IPS-11a (cell line): ENCODE results near the gene PARD6B.
"Not testable (repeated sequence)": the region's sequence is repeated elsewhere in the genome, so short reads cannot be mapped to it uniquely, and the experiment has no call there.

Source experiments
- H3K4me3 ChIP-seq: one replicate; pipeline ENCODE4 v1.5.1; 2013; ENCODE audit warnings: low read depth, low read length, control low read depth

PARD6B gene

DNA sequence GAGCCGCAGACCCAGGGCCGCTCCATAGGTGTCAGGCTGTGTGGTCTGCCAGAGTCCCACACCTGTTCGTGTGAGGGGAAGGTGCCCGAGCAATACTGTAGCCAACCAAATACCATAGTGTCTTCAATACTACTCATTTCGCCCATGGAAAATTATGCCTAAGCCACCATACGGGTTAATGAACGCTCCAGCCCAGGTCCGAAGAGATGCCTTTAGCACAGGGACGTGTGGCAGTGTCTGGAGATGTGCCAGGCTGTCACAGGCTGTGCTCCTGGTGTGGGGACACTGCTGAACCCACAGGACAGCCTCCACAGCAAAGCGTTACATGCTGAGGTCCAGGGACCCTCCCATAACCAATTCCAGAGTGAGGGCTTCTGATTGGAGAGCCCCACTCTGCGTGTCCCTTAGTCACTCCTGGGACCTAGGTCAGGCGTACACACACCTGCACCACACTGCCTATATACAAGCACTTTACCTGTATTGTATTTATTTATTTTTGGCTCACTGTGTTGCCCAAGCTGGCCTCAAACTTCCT is 38.2 kb downstream of the PARD6B start:
- not testable (repeated sequence) for H3K4me3 ChIP-seq

DNA sequence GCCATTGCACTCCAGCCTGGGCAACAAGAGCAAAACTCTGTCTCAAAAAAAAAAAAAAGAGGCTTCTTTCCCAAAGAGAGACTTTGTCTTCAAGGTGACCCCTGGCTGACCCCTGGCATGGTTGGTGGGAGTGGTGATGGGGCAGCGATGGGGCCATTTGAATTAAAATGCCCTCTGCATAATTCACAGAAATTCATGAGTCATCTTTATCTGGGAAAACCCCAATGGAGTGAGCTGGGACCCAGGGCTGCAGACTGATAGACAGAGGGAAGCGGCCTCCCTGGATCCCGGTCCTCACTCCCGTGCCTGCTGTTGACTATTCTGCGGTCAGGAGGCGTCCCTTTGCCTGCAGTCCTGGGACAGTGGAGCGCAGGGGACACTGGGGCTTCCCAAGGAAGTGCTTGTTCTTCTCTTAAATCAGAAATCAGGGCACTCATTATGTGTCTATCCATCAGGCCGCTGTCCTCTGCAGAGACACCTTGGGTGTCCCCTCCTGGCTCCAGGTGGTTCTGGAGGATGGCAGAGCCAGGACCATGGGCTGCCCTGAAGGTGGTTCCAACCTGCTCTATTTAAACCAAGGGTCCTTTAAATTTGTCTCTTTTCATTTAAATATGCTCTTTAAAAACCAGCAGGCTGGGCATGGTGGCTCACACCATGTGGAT is 40.2 kb downstream of the PARD6B start:
- H3K4me3 ChIP-seq: not testable (repeated sequence)

DNA sequence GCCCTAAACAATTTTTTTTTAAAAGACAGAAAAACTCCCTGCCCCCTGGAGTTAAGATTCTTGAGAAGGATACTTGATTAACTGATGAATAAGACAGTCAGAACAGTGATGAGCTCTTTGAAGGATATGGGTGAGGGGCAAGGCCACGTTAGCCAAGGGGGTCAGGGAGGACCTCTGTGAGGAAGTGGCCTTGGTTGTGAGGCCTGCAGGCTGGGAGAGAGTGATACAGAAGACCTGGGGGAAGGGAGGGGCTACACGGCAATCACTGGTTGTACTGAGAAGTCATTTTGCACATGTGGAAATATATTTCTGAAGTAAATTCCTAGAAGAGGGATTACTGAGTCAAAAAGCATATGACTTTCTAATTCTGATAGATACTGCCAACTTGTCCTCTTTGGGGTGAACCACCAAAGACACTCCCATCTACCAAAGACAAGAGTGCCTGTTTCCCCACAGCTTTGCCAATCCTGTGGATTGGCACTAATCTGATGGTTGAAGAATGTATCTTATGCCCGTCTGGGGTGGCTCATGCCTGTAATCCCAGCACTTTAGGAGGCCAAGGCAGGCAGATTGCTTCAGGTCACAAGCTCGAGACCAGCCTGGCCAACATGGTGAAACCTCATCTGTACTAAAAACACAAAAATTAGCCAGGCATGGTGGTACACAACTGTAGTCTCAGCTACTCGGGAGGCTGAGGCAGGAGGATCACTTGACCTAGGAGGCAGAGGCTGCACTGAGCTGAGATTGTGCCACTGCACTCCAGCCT is 41.2 kb downstream of the PARD6B start:
- H3K4me3 ChIP-seq: no peak overlapping the region

DNA sequence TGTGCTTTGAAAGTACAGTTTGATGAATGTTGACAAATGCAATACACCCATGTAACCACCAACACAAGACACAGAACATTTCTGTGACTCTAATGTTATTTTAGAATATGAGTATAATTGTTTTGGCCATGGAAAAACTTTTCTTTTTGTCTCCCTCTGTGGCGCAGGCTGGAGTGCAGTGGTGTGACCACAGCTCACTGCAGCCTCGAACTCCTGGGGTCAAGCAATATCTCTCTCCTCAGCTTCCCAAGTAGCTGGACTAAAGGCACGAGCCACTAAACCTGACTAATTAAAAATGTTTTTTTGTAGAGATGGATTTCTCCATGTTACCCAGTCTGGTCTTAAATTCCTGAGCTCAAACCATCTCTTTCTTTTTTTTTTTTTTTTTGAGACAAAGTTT is 43.1 kb downstream of the PARD6B start:
- no peak overlapping the region for H3K4me3 ChIP-seq

DNA sequence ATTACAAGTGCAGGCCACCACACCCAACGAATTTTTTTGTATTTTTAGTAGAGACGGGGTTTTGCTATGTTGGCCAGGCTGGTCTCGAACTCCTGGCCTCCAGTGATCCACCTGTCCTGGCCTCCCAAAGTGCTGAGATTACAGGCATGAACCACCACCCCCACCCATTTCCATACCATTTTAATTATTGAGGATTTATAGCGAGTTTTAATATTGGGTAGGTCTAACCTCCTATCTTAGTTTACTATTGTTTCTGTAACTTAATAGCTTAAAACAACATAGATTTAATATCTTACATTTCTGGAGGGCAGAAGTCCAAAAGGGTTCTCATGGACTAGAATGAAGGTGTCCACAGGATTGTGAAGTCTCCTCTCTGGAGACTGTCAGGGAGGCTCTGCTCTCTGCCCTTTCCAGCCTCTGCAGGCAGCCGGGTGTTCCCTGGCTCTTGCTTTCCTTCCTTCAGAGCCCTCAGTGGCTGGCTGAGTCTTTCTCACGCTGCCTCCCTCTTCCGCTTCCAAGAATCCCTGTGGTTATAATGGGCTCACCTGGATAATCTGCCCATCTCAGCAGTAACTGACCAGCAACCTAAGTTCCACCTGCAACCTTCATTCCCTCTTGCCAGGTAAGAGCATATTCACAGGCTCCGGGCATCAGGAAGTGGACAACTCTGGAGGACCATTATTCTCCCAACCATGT is 44.9 kb downstream of the PARD6B start:
- no peak overlapping the region for H3K4me3 ChIP-seq

DNA sequence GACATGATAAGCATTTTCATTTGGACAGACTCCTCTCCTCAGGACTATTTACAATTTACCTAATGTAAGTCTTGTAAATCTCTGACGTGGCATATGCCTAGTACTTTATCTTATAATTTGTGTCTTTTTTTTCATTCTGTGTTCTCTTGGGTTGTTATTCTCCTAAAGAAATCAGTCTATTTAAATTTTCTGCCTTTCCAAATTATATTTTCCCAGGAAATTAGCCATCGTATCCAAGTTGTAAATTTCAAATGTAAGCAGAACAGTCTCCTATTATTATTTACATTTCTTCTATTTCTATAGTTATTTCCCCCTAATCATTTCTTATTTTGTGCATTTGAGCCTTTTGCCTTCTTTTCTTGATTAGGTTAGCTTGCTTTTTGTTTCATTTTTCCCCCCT is 46.0 kb downstream of the PARD6B start:
- no peak overlapping the region for H3K4me3 ChIP-seq

DNA sequence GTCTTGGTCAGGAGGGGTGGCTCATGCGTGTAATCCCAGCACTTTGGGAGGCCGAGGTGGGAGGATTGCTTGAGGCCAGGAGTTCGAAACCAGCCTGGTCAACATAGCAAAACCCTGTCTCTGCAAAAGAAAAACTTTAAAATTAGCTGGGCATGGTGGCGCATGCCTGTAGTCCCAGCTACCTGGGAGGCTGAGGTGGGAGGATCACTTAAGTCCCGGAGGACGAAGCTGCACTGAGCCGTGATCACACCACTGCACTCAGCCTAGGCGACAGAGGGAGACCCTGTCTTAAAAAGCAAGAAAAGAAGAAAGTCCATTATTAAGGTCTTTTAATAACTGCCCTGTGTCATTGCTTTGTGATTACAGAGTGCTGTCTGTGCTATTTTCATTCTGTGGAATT is 47.6 kb downstream of the PARD6B start:
- H3K4me3 ChIP-seq: not testable (repeated sequence)

DNA sequence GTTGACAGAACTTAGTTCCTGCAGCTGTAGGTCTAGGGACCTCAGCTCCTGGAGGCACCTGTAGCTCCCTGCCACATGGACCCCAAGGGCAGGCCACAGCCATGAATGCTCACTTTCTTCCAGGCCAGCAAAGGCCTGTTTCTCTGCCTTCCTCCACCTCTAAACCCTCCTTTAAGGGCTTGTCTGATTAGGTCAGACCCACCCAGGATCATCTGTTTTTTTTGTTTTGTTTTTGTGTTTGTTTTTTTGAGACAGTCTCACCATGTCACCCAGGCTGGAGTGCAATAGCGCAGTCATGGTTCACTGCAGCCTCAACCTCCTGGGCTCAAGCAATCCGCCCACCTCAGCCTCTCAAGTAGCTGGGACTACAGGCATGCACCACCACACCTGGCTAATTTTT is 52.0 kb downstream of the PARD6B start:
- H3K4me3 ChIP-seq: no peak overlapping the region

DNA sequence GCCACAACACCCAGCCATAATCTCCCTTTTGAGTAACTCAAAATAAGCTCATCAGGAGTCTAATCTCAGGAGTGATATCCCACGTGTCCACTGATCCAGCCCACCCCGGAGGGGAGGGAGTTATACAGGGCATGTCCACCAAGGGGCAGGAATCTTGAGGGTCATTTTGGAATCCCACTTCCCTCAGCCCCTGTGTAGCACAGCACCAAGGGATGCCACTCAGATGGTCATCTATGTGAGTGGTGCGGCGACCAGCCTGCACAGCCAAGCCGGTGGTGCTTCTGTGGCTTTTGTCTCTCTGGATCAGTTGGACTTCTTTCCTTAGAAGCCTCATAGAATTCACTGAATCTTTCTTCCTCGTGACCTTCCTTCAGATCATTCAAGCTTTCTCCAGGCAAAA is 52.5 kb downstream of the PARD6B start:
- no peak overlapping the region for H3K4me3 ChIP-seq

DNA sequence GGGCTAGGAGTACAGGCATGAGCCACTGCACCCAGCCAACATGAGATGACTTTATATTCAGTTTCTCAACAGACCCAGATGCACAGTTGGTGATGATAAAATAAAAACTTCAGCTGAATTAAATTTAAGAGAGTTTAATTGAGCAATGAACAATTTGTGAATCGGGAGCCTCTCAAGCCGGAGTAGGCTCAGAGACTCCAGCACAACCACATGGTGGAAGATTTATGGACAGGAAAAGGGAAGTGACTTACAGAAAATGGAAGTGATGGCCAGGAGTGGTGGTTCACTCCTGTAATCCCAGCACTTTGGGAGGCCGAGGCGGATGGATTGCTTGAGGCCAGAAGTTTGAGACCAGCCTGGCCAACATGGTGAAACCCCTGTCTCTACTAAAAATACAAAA is 53.1 kb downstream of the PARD6B start:
- H3K4me3 ChIP-seq: no peak overlapping the region

DNA sequence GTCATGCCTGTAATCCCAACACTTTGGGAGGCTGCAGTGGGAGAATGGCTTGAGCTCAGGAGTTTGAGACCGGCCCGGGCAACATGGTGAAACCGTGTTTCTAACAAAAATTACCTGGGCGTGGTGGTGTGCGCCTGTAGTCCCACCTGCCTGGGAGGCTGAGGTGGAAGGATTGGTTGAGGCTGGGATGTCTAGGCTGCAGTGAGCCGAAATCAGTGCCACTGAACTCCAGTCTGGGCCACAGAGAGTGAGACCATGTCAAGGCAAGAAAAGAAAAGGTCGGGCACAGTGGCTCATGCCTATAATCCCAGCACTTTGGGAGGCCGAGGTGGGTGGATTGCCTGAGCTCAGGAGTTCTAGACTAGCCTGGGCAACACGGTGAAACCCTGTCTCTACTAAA is 55.3 kb downstream of the PARD6B start:
- no peak overlapping the region for H3K4me3 ChIP-seq

DNA sequence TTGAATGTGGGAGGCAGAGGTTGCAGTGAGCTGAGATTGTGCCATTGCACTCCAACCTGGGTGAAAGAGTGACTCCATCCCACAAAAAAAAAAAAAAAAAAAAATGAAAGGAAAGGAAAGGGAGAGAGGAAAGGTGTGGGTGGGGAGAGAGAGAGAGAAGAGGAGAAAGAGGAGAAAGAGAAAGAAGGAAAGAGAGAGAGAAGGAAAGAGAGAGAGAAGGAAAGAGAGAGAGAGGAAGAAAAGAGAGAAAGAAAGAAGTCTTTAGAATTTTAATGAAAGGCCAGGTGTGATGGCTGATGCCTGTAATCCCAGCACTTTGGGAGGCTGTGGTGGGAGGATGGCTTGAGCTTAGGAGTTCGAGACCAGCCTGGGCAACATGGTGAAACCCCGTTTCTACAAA is 55.8 kb downstream of the PARD6B start:
- H3K4me3 ChIP-seq: no peak overlapping the region

DNA sequence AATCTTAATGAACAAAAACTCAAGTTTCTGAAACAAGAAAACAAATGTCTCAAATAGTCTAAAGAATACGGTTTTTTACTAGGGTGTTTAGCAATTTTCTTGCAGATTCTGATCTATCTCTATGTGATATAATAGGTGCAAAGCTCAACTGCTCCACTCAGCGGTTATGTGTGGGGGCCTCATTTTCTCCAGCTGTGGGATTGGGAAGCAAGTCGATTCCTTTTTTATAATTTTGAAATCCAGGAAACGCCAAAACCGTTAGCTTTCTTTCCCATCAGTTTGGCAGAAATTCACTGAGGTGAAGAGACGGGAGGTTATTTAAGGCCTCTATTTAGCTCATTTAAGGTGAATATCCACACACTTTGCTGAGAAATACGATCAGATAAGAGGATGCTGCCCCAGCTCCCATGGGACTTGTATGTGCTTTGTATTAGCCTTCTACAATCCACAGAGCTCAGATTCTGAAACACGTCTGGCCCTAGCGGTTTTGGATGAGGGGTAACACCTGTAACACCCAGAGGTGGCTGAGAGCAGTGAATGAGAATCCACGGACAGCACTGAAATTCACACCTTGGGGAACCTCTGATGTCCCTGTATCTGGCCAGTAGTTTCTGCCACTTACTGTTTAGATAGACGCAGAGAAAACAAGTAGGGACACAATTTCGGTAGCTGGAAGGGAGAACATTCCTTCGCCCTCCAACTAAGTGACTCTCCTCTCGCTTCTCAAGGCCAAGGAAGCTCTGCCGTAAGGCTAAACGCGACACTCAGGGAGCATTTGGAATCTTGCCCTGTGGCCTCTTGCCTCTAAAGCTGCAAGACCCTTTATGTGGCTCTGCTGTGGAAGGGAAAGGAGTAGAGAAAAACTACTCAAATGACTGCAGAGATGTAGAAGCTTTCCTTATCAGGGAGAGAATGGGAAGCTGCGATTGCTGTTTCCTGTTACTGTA is 56.9 kb downstream of the PARD6B start:
- H3K4me3 ChIP-seq: no peak overlapping the region

DNA sequence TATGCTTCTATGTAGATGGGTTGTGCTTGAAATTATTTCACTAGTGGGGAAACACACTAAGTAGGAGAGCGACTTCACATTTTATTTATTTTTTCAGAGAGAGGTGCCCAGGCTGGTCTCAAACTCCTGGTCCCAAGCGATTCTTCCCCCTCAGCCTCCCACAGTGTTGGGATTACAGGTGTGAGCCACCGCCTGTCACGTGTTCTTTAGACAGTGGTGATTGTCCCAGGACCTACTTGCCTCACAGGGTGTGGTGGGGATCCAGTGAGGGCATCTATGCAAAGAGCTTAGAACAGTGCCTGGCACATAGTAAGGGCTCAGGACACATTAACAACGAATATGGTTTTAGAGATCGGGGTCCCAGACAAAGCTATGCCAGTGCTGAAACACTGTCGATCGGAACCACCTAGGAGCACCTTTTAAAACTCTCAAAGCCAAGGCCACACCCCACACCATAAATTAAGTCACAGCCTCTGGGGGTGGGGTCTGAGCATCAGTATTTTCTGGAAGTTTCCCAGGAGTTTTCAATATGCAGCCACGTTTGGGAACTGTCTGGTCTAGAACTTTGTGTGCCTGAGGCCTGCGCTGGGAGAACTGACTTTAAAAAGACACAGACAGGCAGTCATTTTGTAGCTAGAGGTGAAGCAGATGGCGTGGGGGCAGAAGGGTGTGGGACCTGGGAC is 58.7 kb downstream of the PARD6B start:
- H3K4me3 ChIP-seq: no peak overlapping the region

DNA sequence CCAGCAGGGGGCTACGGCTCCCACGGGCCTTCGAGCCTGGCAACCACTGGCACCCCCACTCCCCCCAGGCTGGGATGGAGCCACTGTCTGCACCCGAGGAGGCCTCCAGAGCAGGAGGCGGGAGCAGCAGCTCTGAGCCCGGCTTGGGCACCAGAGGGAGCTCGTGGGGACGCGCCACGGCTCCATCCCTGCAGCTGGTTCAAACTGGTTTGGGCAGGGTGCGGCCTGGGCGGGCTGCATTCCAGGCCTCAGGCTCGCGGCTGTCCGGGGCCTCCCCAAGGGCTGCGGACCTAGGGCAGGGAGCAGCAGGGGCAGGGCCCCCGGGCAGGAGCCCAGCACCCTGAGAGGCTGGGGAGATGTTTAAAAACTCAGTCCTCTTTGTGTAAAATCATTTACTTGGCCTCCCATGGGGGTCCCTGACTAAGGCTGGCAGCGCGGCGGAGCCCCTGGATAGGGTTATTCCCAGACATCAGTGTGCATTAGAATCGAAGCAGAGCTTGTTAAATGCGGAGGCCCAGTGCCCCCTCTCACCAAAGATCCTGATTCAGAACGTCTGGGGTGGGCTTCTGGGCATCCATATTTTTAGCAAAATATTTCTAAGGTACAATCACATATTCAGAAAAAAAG is 59.4 kb downstream of the PARD6B start:
- no peak overlapping the region for H3K4me3 ChIP-seq

DNA sequence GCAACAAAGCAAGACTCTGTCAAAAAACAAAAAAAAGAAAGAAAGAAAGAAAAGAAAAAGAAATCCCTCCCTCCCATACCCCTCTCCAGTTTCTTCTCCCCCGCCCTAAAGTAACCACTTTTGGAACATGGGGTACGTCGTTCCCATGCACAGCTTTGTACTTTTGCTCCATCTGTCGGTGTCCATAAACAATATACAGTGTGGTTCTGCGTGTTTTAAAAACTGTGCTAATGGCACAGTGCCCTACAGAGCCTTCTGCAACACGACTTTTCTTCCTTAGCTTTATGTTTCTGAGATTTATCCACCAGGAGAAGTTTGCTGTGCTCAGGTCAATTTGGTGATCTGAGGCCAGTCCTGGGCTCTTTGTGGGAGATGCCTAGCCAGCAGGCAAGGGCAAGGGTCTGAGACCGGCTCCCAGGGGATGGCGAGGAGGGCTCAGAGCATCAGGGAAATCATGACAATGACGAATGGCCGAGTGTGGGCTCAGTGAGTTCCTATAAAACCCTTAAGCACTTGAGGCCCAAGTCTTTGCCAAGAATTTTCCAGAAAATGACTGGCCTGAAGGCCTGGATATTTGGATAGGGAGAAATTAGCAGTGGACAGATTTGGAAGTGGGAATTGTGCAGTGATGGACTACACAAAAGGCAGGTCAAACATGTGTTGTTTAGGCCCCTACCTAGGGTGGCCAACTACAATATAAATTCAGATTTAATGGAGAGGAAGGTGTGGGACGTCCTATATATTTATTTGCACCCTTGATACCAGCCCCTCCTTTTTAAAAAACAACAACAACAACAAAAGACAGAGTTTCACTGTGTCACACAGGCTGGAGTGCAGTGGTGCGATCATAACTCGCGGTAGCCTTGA is 61.6 kb downstream of the PARD6B start:
- no peak overlapping the region for H3K4me3 ChIP-seq

DNA sequence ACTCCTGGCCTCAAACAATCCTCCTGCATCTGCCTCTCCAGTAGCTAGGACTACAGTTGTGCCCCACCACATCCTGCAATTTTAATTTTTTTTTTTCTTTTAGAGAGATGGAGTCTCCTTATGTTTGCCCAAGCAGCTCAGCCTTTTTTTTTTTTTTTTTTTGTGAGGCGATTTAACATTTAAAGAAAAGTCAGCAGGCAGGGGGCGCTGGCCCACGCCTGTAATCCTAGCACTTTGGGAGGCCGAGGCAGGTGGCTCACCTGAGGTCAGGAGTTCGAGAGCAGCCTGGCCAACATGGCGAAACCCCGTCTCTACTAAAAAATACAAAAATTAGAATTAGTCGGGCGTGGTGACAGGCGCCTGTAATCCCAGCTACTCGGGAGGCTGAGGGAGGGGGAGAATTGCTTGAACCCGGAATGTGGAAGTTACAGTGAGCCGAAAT is 62.2 kb downstream of the PARD6B start:
- H3K4me3 ChIP-seq: not testable (repeated sequence)

DNA sequence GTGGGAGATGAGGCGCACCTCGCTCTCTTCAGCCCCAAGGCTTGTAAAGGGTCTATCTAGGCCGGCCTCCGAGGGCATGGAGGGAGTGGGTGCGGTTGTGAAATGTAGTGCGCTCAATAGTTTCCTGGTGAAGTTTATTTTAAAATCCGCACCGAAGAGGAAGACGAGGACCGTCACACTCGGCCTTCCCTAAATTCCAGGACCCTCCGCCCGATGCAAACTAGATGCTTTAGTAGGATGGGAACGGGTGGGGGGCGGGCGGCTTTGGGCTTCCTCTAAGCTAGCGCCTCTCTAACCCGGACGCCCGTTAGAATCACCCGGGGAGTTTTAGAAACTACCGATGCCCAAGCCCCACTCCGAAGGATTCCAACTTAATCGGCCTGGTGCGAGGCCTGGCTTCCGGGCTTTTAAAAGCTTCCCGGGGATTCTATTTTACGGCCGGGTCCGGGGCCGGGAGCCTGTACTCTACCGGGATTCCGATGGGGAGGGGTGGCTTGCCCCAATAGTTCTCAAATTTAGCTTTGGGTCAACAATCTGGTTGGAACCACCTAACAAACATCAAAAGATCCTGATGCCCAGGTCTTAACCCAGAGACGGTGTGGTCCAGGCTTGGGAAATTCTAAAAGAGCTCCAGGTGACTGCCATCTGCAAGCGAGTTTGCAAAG is 62.9 kb downstream of the PARD6B start:
- peak overlapping the region; percentile 4 for H3K4me3 ChIP-seq
